NT2/D1 (cell line): ENCODE measurements around the gene BPIFB4.

Source experiments
- SUZ12 ChIP-seq: IDR thresholded peaks from 2 replicates; pipeline ENCODE4 v1.6.1; 2011; ENCODE audit not compliant: insufficient read length, insufficient read depth; ENCODE audit errors: extremely low read depth
- YY1 ChIP-seq: IDR thresholded peaks from 2 replicates; pipeline ENCODE4 v1.6.1; 2011; ENCODE audit not compliant: insufficient read length, insufficient read depth

- TF ChIP-seq YY1 = no peak
- TF ChIP-seq SUZ12 = no peak
Observed at GRCh38 chr20:33054381-33054780, 25.1 kb upstream of the BPIFB4 start.
